ENCODE measurements around the gene YWHAQ. TPM values are rescaled to one million over a fixed set of nuclear protein-coding genes. Genes with fewer than 3 reads are reported as not detected.

The YWHAQ gene
- total RNA-seq, 2 donors from 2014 or later, result 158 to 183 TPM

DNA sequence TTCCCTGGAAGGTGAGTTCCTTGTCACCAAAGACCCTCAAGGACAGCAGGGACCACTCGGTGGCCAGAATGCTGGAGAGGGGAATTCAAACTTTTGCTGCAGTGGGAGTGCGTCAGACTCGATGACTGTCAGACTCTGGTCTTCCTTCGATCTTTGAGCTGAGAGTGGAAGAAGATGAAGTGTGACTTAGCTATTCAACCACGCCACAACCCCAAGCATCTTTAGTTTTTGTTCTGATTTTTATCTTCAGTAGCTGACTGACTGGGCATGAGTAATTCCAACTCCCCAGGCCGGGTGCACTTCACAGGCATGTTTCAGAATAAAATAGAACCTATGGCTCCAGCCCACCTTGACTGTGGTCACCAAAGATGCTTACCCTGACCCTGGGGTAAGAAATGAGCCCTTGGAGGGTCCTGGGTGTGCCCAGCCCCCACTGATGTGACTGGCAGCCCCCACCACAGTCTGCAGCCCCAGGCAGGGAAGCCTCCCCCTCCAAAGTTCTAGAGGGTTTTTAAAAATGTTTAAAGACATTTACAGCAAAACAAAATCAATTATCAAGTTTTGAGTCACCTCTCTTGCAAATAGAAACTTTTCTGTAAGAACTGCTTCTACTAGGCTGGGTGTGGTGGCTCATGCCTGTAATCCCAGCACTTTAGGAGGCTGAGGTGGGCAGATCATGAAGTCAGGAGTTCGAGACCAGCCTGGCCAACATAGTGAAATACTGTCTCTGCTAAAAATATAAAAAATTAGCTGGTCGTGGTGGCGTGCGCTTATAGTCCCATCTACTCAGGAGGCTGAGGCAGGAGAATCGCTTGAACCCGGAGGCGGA, 24.9 kb upstream of the YWHAQ start:
- TF ChIP-seq, protein P1, sequence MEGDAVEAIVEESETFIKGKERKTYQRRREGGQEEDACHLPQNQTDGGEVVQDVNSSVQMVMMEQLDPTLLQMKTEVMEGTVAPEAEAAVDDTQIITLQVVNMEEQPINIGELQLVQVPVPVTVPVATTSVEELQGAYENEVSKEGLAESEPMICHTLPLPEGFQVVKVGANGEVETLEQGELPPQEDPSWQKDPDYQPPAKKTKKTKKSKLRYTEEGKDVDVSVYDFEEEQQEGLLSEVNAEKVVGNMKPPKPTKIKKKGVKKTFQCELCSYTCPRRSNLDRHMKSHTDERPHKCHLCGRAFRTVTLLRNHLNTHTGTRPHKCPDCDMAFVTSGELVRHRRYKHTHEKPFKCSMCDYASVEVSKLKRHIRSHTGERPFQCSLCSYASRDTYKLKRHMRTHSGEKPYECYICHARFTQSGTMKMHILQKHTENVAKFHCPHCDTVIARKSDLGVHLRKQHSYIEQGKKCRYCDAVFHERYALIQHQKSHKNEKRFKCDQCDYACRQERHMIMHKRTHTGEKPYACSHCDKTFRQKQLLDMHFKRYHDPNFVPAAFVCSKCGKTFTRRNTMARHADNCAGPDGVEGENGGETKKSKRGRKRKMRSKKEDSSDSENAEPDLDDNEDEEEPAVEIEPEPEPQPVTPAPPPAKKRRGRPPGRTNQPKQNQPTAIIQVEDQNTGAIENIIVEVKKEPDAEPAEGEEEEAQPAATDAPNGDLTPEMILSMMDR (IDR thresholded peaks at IDR 0.05), result no peak
- Histone ChIP-seq H3K36me3 (no peaks in the 10 kb centered on the region), H3K4me1 (ENCODE audit: control insufficient read depth in 1 of 2, low read depth in 2 of 2) (no peaks in the 10 kb centered on the region), H3K4me3 (no peak overlapping the region), H3K27me3 (replicated peaks; ENCODE audit: insufficient read depth) (no peaks in the 10 kb centered on the region), H3K27ac (no peak overlapping the region), H3K9me3 (no peaks in the 10 kb centered on the region)
- no peak for DNase-seq (ENCODE audit: low spot score)
- ATAC-seq (ENCODE audit: insufficient number of reproducible peaks, low FRiP score, low read depth), result no peak

DNA sequence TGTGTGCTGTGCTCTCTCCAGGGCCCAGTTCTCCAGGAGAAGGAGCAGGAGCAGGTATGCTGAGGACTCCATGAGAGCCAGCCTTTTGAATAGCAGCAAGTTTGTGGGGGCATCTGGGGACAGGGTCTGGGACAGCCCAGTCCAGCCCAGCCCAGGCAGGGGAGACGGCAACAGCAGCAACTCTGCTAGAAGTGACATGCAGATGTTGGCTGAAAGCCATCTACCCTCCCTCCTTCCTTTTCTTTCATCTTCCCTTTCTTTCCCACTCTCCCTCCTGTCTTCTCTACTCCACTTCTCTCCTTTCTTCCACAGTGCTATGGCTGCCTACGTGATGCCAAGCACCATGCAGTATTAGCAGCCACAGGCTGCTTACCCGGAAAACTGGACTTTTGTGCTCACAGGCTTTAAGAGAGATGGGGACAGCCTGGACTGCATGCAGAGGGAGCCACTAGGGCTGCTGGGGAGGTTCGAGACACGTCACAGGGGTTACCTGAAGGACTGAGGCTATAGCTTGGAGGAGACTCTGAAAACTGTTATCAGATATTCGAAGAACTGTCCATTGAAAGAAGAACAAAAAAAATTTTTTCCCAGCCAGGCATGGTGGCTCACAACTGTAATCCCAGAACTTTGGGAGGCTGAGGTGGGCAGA, 23.8 kb upstream of the YWHAQ start:
- DNase-seq (ENCODE audit: low spot score) (no peak), ATAC-seq (ENCODE audit: insufficient number of reproducible peaks, low FRiP score, low read depth) (no peak)
- H3K4me1 ChIP-seq (ENCODE audit: control insufficient read depth in 1 of 2, low read depth in 2 of 2), result no peaks in the 10 kb centered on the region
- H3K36me3 ChIP-seq, result no peaks in the 10 kb centered on the region
- H3K27me3 ChIP-seq (replicated peaks; ENCODE audit: insufficient read depth), result no peaks in the 10 kb centered on the region
- H3K4me3 ChIP-seq, result no peak overlapping the region
- H3K9me3 ChIP-seq, result no peaks in the 10 kb centered on the region
- no peak overlapping the region for H3K27ac ChIP-seq
- TF ChIP-seq, protein P1 (IDR thresholded peaks at IDR 0.05), result no peak

DNA sequence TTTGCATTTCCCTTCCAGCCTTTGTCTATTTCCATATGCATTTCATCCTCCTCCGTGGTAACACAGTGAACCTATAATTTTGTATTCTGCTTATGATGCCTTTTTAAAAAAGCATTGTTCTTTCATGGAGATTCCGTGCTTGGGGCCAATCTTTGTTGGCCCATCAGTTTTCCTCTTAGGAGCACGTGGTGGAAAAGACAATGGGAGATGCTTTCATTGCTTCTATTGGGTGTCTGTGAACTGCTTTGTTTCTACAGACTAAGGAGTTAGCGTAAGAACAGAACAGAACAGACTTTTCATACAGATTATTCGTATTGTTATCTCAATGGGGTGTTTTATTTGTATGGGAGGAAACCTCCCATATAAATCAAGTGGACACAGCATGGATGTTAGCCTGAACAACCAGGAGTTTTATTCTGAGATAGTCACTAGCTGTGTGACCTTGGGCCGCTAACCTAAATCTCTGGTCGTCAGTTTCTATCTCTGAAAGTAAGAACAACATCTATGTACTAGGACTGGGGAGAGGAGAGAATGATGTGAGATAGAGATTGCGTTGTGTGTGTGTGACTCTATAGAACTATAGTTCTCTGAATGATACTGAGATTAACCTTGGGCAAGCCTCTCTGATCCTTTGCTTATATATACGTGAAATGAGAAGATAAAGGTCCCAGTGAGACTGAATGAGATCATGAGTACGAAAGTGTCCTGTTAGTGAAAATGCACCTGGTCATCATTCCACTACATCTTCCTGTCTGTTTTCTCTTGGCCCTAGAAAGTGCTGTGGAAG, 22.9 kb upstream of the YWHAQ start:
- ATAC-seq (ENCODE audit: insufficient number of reproducible peaks, low FRiP score, low read depth) (no peak), DNase-seq (ENCODE audit: low spot score) (no peak)
- TF ChIP-seq, protein P1 (IDR thresholded peaks at IDR 0.05), result no peak
- H3K27ac ChIP-seq, result no peak overlapping the region
- H3K9me3 ChIP-seq, result no peaks in the 10 kb centered on the region
- H3K4me3 ChIP-seq, result no peak overlapping the region
- H3K27me3 ChIP-seq (replicated peaks; ENCODE audit: insufficient read depth), result no peaks in the 10 kb centered on the region
- no peaks in the 10 kb centered on the region for H3K36me3 ChIP-seq
- H3K4me1 ChIP-seq (ENCODE audit: control insufficient read depth in 1 of 2, low read depth in 2 of 2), result no peaks in the 10 kb centered on the region

DNA sequence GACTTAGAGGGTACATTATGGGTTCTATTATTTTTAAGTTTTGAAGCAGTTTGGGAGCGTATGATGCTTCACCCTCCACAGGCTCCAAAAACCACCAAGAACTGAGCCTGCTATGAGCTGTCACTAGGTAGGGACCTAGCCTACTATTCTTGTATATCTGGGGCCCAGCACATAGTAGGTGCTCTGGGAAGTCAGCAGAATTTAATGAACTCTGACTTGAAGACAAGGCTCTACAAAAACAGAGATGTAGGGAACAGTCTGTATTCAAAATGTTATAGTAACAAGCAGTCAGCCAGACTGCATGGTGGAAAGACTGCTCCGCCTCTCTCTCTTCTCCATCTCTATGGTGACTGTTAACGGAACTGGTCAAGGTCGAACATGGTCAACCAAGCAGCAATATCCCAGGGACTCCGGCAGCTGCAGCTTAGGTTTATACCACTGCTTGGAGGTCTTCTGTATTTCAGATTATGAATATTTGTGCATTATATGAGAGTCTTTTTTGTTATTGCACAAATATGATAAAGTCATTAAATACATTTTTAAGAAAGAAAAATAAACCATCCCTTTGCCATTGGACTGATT, 22.2 kb upstream of the YWHAQ start:
- no peak for ATAC-seq (ENCODE audit: insufficient number of reproducible peaks, low FRiP score, low read depth)
- Histone ChIP-seq H3K27ac (no peak overlapping the region), H3K36me3 (no peaks in the 10 kb centered on the region), H3K9me3 (no peaks in the 10 kb centered on the region), H3K27me3 (replicated peaks; ENCODE audit: insufficient read depth) (no peaks in the 10 kb centered on the region), H3K4me3 (no peak overlapping the region), H3K4me1 (ENCODE audit: control insufficient read depth in 1 of 2, low read depth in 2 of 2) (no peaks in the 10 kb centered on the region)
- TF ChIP-seq, protein P1 (IDR thresholded peaks at IDR 0.05), result no peak
- no peak for DNase-seq (ENCODE audit: low spot score)

- Histone ChIP-seq H3K36me3 (no peaks in the 10 kb centered on the region), H3K9me3 (no peaks in the 10 kb centered on the region), H3K4me1 (ENCODE audit: control insufficient read depth in 1 of 2, low read depth in 2 of 2) (no peaks in the 10 kb centered on the region), H3K27me3 (replicated peaks; ENCODE audit: insufficient read depth) (no peaks in the 10 kb centered on the region), H3K27ac (no peak overlapping the region), H3K4me3 (no peak overlapping the region)
- ATAC-seq (ENCODE audit: insufficient number of reproducible peaks, low FRiP score, low read depth) (no peak), DNase-seq (ENCODE audit: low spot score) (no peak)
- TF ChIP-seq, protein P1 (IDR thresholded peaks at IDR 0.05), result no peak
Observed at GRCh38 chr2:9652267-9652666, 21.5 kb upstream of the YWHAQ start.
